Astrocyte (in vitro differentiated cells and primary cell): ENCODE measurements around the gene SLCO4A1. TPM values are rescaled to one million over a fixed set of nuclear protein-coding genes. Genes with fewer than 3 reads are reported as not detected.

Experiments
- DNase-seq: peaks from one replicate; pipeline ENCODE4 v3.0.0-alpha.2; 2010; ENCODE audit warnings: low read depth
- FAIRE-seq: peaks from 2 replicates; lab custom pipeline; 2011; peaks lifted over from hg19 to GRCh38; lab: Jason Lieb, UNC
- H2AFZ ChIP-seq: 2 replicates; pipeline ENCODE4 v1.6.0; 2012; ENCODE audit warnings: low read depth, low read length, inconsistent platforms
- H3K27ac ChIP-seq: 2 replicates; pipeline ENCODE4 v1.5.1; 2011; ENCODE audit warnings: low read depth, low read length, inconsistent platforms
- H3K27me3 ChIP-seq: 2 replicates; pipeline ENCODE4 v1.6.0; 2011; ENCODE audit warnings: low read length, inconsistent platforms; ENCODE audit not compliant: insufficient read depth
- H3K36me3 ChIP-seq: 2 replicates; pipeline ENCODE4 v1.5.1; 2011; ENCODE audit warnings: low read length, inconsistent platforms; ENCODE audit not compliant: insufficient read depth
- H3K4me1 ChIP-seq: 2 replicates; pipeline ENCODE4 v1.5.1; 2011; ENCODE audit warnings: low read length, inconsistent platforms; ENCODE audit not compliant: insufficient read depth
- H3K4me2 ChIP-seq: 2 replicates; pipeline ENCODE4 v1.6.0; 2012; ENCODE audit warnings: low read length, inconsistent platforms
- H3K4me3 ChIP-seq: 2 replicates; pipeline ENCODE4 v1.5.1; 2011; ENCODE audit warnings: low read depth, mild to moderate bottlenecking, low read length, inconsistent platforms; ENCODE audit not compliant: insufficient read depth
- H3K79me2 ChIP-seq: 2 replicates; pipeline ENCODE4 v1.6.0; 2012; ENCODE audit warnings: mild to moderate bottlenecking, low read length, inconsistent platforms; ENCODE audit not compliant: insufficient read depth
- H3K9ac ChIP-seq: 2 replicates; pipeline ENCODE4 v1.6.0; 2012; ENCODE audit warnings: mild to moderate bottlenecking, low read length, inconsistent platforms
- H3K9me3 ChIP-seq: 2 replicates; pipeline ENCODE4 v1.5.1; 2012; ENCODE audit warnings: low read depth, mild to moderate bottlenecking, low read length, inconsistent platforms; ENCODE audit not compliant: insufficient read depth
- H4K20me1 ChIP-seq: 2 replicates; pipeline ENCODE4 v1.6.0; 2012; ENCODE audit warnings: low read length, inconsistent platforms; ENCODE audit not compliant: insufficient read depth
- H3K27ac Mint-ChIP-seq: one replicate; pipeline ENCODE4 v1.8.0; 2021; ENCODE audit warnings: mild to moderate bottlenecking, mixed read lengths; ENCODE audit not compliant: unreplicated experiment
- H3K27me3 Mint-ChIP-seq: one replicate; pipeline ENCODE4 v1.8.0; 2021; ENCODE audit warnings: low read depth, mixed read lengths; ENCODE audit not compliant: unreplicated experiment
- H3K36me3 Mint-ChIP-seq: one replicate; pipeline ENCODE4 v1.8.0; 2021; ENCODE audit warnings: low read depth, mixed read lengths; ENCODE audit not compliant: unreplicated experiment
- H3K4me1 Mint-ChIP-seq: one replicate; pipeline ENCODE4 v1.8.0; 2021; ENCODE audit warnings: low read depth, mixed read lengths; ENCODE audit not compliant: unreplicated experiment
- H3K4me3 Mint-ChIP-seq: one replicate; pipeline ENCODE4 v1.8.0; 2021; ENCODE audit warnings: mild to moderate bottlenecking, moderate library complexity, mixed read lengths; ENCODE audit not compliant: unreplicated experiment
- H3K9me3 Mint-ChIP-seq: one replicate; pipeline ENCODE4 v1.8.0; 2021; ENCODE audit warnings: mild to moderate bottlenecking, mixed read lengths; ENCODE audit not compliant: unreplicated experiment
- EZH2 ChIP-seq: IDR thresholded peaks from 2 replicates; pipeline ENCODE4 v1.6.1; 2012; ENCODE audit warnings: mild to moderate bottlenecking, low read length, inconsistent platforms; ENCODE audit not compliant: insufficient read depth
- total RNA-seq: library from RNA; stranded (reverse); gene quantifications from 2 replicates; pipeline ENCODE4 v1.2.1, GENCODE V29; 2021
- TF ChIP-seq, protein P1 (sequence below): IDR thresholded peaks from 2 replicates; pipeline ENCODE4 v1.5.1; 2011; ENCODE audit warnings: low read depth, mild to moderate bottlenecking, inconsistent platforms, low read length, moderate library complexity; ENCODE audit not compliant: insufficient read depth

Gene SLCO4A1
- total RNA-seq, 1 donor from 2014 or later = 0.43 TPM

DNA sequence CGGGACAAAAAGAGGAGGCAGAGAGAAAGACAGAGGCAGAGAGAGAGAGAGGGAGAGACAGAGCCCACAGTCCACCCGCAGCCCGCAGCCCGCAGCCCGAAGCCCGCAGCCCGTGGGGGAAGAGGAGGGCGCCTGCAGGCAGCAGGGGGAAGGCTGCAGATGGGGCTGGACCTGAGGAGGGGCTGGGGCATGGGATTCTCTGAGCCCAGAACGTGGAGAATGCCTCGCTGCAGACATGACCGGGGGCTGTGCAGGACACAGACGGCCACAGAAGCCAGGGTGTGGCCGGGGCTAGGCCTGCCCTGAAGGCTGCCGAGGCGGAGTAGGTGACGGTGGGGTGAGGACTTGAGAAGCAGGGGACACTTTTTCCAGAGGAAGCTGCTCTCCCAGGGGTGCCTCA lies 6.5 kb upstream of the SLCO4A1 start:
- no peak for DNase-seq
- Mint-ChIP-seq H3K4me1 (peaks cover 2% of the 10 kb centered on the region), H3K36me3 (no peaks in the 10 kb centered on the region), H3K27ac (no peak overlapping the region), H3K9me3 (no peaks in the 10 kb centered on the region), H3K27me3 (peaks cover 68% of the 10 kb centered on the region), H3K4me3 (no peak overlapping the region)
- Histone ChIP-seq H3K79me2 (no peaks in the 10 kb centered on the region), H2AFZ (no peak overlapping the region), H3K4me3 (no peak overlapping the region), H3K36me3 (no peaks in the 10 kb centered on the region), H3K9ac (no peak overlapping the region), H3K4me2 (no peak overlapping the region), H3K27ac (no peak overlapping the region), H3K9me3 (no peaks in the 10 kb centered on the region), H3K27me3 (peaks cover 38% of the 10 kb centered on the region), H4K20me1 (no peaks in the 10 kb centered on the region), H3K4me1 (no peaks in the 10 kb centered on the region)
- no peak for TF ChIP-seq EZH2
- TF ChIP-seq, protein P1, sequence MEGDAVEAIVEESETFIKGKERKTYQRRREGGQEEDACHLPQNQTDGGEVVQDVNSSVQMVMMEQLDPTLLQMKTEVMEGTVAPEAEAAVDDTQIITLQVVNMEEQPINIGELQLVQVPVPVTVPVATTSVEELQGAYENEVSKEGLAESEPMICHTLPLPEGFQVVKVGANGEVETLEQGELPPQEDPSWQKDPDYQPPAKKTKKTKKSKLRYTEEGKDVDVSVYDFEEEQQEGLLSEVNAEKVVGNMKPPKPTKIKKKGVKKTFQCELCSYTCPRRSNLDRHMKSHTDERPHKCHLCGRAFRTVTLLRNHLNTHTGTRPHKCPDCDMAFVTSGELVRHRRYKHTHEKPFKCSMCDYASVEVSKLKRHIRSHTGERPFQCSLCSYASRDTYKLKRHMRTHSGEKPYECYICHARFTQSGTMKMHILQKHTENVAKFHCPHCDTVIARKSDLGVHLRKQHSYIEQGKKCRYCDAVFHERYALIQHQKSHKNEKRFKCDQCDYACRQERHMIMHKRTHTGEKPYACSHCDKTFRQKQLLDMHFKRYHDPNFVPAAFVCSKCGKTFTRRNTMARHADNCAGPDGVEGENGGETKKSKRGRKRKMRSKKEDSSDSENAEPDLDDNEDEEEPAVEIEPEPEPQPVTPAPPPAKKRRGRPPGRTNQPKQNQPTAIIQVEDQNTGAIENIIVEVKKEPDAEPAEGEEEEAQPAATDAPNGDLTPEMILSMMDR = no peak
- no peak for FAIRE-seq

DNA sequence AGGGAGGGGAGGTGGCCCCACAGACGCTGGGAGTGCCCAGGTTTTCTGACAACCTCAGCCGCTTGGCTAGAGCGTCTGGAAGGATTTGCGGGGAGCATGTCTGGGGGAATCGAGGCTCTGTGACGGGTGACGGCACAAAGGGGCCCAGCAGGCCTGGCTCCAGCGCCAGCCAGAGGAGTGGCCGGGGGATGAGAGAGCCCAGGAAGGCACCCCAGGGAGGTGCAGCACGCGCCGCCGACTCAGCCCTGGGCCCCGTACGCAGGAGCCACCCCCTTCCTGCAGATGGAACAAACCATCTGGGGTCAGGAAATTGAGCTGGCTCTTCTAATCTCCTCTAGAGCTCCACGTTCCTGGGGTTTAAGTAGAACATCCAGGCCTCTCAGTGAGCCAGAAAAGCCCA lies 5.9 kb upstream of the SLCO4A1 start:
- no peak overlapping the region for H3K4me2 ChIP-seq
- TF ChIP-seq EZH2 = no peak
- TF ChIP-seq, protein P1 = no peak
- FAIRE-seq = no peak

DNA sequence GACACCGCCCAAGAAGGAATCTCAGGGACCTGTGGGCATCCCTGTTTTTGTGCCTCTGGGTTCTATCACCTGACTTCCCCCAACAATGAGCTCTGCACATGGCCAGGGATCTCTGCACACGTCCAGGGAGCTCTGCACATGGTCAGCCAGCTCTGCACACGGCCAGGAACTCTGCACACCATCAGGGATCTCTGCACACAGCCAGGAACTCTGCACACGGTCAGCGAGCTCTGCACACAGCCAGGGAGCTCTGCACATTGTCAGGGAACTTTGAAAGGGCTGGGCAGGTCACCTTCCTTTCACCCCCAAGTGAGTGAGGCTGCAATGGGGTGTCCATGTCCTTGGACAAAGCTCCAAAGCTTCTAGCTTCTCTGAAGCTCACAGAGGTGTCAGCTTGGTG lies 5.2 kb upstream of the SLCO4A1 start:
- TF ChIP-seq, protein P1 = no peak
- no peak for TF ChIP-seq EZH2
- no peak overlapping the region for H3K4me3 Mint-ChIP-seq
- FAIRE-seq (no peak), DNase-seq (no peak)
- Histone ChIP-seq H3K4me3 (no peak overlapping the region), H2AFZ (no peak overlapping the region), H3K36me3 (no peaks in the 10 kb centered on the region), H3K4me1 (no peaks in the 10 kb centered on the region), H3K9me3 (no peaks in the 10 kb centered on the region), H3K4me2 (no peak overlapping the region), H3K27me3 (peaks cover 44% of the 10 kb centered on the region), H3K79me2 (no peaks in the 10 kb centered on the region), H4K20me1 (no peaks in the 10 kb centered on the region), H3K27ac (no peak overlapping the region), H3K9ac (no peak overlapping the region)
- no peaks in the 10 kb centered on the region for H3K36me3 Mint-ChIP-seq
- peaks cover 72% of the 10 kb centered on the region for H3K27me3 Mint-ChIP-seq
- H3K27ac Mint-ChIP-seq = no peak overlapping the region
- H3K4me1 Mint-ChIP-seq = peaks cover 2% of the 10 kb centered on the region
- no peaks in the 10 kb centered on the region for H3K9me3 Mint-ChIP-seq

More for the DNA sequence above, 5.9 kb upstream of the SLCO4A1 start:
- Histone ChIP-seq H3K4me1 (no peaks in the 10 kb centered on the region), H3K79me2 (no peaks in the 10 kb centered on the region), H2AFZ (no peak overlapping the region), H3K9ac (no peak overlapping the region), H3K4me3 (no peak overlapping the region), H3K36me3 (no peaks in the 10 kb centered on the region), H3K27ac (no peak overlapping the region), H3K9me3 (no peaks in the 10 kb centered on the region), H4K20me1 (no peaks in the 10 kb centered on the region), H3K27me3 (peaks cover 44% of the 10 kb centered on the region)
- DNase-seq = no peak
- Mint-ChIP-seq H3K4me3 (no peak overlapping the region), H3K9me3 (no peaks in the 10 kb centered on the region), H3K4me1 (peaks cover 2% of the 10 kb centered on the region), H3K27me3 (peaks cover 74% of the 10 kb centered on the region), H3K36me3 (no peaks in the 10 kb centered on the region), H3K27ac (no peak overlapping the region)
